ENCODE results near the gene SMARCA4.
"Not testable (repeated sequence)": the region's sequence is repeated elsewhere in the genome, so short reads cannot be mapped to it uniquely, and the experiment has no call there.

SMARCA4 gene

GRCh38 chr19:11041194-11041593, 80.4 kb downstream of the SMARCA4 start:
- no peak for DNase-seq

GRCh38 chr19:11041966-11042627, 81.3 kb downstream of the SMARCA4 start:
- DNase-seq: no peak

DNA sequence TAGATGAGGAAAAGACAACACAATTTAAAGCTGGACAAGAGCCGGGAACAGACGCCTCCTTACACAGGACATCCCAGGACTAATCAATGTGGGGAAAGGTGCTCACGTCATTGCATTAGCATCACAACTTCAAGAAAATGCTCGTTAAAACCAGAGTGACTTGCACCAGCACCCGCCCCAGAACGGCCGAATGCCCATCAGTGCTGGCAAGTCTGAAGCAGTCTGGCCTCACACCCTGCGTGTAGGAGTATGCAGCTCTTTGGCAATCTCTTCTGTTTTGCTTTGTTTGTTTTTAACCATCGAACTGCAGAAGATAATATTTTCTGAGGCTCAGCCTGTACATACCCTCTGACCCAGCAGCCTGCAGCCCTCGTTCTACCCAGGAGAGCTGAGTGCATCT, 83.6 kb downstream of the SMARCA4 start:
- DNase-seq: no peak

DNA sequence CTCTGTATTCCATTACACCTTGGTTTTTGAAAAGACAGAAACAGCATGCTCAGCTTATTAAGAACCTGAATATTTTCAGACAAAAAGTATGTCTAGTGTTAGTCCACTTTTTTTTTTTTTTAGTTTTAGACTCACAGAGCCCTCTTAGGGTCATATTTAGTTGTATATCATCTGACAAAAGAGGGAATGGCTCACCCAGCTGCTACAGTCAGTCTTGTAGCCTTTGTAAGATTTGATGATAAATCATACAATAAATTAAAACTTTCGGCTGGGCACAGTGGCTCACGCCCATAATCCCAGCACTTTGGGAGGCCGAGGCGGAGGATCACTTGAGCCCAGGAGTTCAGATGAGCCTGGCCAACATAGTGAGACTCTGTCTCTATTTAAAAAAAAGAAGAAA, 84.7 kb downstream of the SMARCA4 start:
- no peak for DNase-seq

GRCh38 chr19:11046605-11047354, 86.0 kb downstream of the SMARCA4 start:
- no peak for DNase-seq

- DNase-seq: no peak
Observed at GRCh38 chr19:11047866-11048265, 87.0 kb downstream of the SMARCA4 start.

- no peak for DNase-seq
Observed at GRCh38 chr19:11050323-11051114, 89.7 kb downstream of the SMARCA4 start.

- DNase-seq: no peak
Observed at GRCh38 chr19:11053817-11054195, 93.0 kb downstream of the SMARCA4 start.

GRCh38 chr19:11054200-11054599, 93.4 kb downstream of the SMARCA4 start:
- no peak for DNase-seq

DNA sequence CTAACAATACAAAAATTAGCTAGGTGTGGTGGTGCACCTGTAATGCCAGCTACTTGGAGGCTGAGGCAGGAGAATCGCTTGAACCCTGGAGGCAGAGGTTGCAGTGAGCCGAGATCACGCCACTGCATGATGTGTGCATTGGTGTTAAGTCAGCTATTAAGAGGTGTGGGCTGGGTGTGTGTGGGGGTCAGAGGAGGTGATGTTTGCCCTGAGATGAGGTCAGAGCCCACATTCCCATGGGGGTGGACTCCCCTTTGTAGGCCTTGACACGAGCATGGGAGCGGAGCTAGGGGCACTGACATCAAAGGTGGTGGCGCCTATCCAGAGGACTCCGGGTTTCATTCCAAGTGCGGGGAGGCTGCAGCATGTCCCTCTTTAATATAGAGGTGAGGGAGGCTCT, 93.8 kb downstream of the SMARCA4 start:
- DNase-seq: no peak

DNA sequence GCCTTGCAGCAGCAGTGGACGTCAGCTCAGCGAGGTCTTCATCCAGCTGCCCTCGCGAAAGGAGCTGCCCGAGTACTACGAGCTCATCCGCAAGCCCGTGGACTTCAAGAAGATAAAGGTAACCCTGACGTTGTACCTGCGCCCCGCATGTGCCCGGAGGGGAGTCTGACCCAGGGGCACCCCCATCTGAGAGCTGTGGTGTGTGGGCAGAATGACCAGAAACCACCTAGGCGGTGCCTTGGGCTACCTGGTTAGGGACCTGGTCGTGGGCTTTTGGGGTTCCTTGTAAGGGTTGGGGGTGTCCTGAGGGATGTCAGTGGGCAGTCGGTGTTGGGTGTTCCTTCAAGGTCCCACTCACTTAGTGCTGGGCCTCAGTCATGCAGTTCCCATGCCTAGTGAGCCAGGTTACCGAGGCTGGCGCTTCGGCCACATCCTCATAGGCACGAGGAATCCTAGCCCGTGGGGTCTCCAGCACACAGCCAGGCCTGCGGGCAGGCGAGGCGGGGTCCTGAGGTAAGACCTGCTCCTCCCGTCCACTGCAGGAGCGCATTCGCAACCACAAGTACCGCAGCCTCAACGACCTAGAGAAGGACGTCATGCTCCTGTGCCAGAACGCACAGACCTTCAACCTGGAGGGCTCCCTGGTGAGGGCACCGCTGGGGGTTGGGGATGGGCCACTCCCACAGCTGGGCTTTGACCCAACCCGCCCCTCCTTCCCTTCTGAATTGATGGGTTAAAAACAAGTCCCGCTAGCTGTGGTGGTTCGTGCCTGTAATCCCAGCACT, 97.6 kb downstream of the SMARCA4 start:
- DNase-seq: no peak

DNA sequence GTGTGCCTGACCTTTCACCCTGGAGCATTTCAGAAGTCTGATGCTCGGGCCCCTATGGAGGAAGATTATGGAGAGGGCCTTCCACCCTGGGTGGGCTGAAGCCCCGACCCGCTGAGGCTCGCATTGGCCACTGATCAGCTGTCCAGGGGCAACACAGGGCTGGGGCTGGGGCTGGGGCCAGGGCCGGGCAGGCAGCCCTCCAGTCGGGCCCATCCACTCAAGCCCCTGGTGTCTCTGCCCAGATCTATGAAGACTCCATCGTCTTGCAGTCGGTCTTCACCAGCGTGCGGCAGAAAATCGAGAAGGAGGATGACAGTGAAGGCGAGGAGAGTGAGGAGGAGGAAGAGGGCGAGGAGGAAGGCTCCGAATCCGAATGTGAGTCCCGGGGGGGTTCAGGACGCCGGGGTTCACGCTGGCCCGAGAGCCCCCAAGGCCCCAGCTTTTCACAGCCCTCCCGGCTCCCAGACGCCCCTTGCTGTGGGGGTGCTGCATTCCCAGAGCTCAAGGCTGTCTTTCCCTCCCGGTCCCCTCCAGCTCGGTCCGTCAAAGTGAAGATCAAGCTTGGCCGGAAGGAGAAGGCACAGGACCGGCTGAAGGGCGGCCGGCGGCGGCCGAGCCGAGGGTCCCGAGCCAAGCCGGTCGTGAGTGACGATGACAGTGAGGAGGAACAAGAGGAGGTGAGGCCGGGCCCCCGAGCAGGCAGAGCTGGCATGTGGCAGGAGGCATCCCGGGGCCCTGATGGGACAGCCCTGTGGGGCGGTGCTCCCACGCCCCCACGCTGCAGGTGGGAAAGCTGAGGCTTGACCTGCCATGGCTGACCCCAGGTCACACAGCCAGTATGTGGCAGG, 98.9 kb downstream of the SMARCA4 start:
- DNase-seq: no peak

DNA sequence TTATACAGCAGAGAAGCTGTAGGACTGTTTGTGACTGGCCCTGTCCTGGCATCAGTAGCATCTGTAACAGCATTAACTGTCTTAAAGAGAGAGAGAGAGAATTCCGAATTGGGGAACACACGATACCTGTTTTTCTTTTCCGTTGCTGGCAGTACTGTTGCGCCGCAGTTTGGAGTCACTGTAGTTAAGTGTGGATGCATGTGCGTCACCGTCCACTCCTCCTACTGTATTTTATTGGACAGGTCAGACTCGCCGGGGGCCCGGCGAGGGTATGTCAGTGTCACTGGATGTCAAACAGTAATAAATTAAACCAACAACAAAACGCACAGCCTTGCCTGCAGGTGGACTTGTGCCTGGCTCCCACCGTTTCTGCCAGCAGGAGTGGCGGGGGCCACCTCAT, 101.1 kb downstream of the SMARCA4 start:
- DNase-seq: no peak

GRCh38 chr19:11063434-11063833, 102.6 kb downstream of the SMARCA4 start:
- DNase-seq: no peak

DNA sequence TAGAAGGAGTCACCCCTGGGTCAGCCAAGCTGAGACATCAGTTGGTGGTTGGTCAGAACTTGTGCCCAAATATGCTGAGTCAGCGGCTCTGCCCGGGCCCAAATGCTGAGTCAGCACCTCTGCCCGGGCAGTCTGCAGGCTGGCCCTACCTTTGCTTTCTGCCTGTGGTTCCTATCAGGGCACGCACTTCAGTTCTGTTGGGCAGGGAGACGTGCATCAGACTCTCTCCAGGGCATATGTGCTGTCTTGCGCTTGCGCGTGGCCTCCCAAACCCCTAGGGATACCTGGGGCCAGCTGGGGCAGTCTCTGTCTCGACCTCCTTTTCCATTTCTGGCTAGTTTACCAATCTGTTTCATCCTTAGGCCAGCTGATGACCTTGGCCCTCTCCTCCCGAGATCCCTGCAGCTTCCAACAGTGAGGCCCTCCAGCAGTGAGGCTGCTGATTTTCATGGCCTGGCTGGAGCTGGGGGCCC, 104.0 kb downstream of the SMARCA4 start:
- no peak for DNase-seq

GRCh38 chr19:11066326-11066725, 105.5 kb downstream of the SMARCA4 start:
- DNase-seq: no peak

GRCh38 chr19:11067356-11068113, 106.7 kb downstream of the SMARCA4 start:
- no peak for DNase-seq

- DNase-seq: no peak
Observed at GRCh38 chr19:11069561-11069960, 108.7 kb downstream of the SMARCA4 start.

- no peak for DNase-seq
Observed at GRCh38 chr19:11070123-11070522, 109.3 kb downstream of the SMARCA4 start.

- no peak for DNase-seq
Observed at GRCh38 chr19:11073568-11073967, 112.7 kb downstream of the SMARCA4 start.

GRCh38 chr19:11076792-11077191, 116.0 kb downstream of the SMARCA4 start:
- not testable (repeated sequence) for DNase-seq

Data from NCI-H774 (cell line).